WTC11 (cell line): ENCODE measurements around the gene CRYGC. TPM values are rescaled to one million over a fixed set of nuclear protein-coding genes. Genes with fewer than 3 reads are reported as not detected.

ENCODE experiments used
- ATAC-seq: fragments of 200-7000 bp; cut with Tn5 transposase; 2 replicates; pipeline ENCODE4 v1.10.0; 2021; ENCODE audit warnings: mild to moderate bottlenecking, moderate library complexity
- CTCF ChIA-PET: fragments of 300-600 bp; sonication (Branson Sonifier 250); formaldehyde crosslinking; loops from one replicate; lab custom pipeline; 2021; ENCODE audit warnings: antibody characterized with exemption; lab: Charles Lee
- POLR2A ChIA-PET: fragments of 350-600 bp; sonication (Branson Sonifier 250); formaldehyde crosslinking; loops from one replicate; lab custom pipeline; 2021; ENCODE audit warnings: antibody characterized with exemption; lab: Charles Lee
- DNase-seq: peaks from one replicate; pipeline ENCODE4 v3.0.0; 2021; ENCODE audit warnings: low spot score
- H3K27ac Mint-ChIP-seq: 2 replicates; pipeline ENCODE4 v1.8.0; 2021; ENCODE audit warnings: mixed read lengths
- H3K27me3 Mint-ChIP-seq: 2 replicates; pipeline ENCODE4 v1.8.0; 2021; ENCODE audit warnings: low read depth, mild to moderate bottlenecking, moderate library complexity, mixed read lengths
- H3K36me3 Mint-ChIP-seq: 2 replicates; pipeline ENCODE4 v1.8.0; 2021; ENCODE audit warnings: mixed read lengths
- H3K4me1 Mint-ChIP-seq: 2 replicates; pipeline ENCODE4 v1.8.0; 2022; ENCODE audit warnings: mixed read lengths
- H3K4me3 Mint-ChIP-seq: 2 replicates; pipeline ENCODE4 v1.8.0; 2021; ENCODE audit warnings: mild to moderate bottlenecking, moderate library complexity, mixed read lengths
- H3K9me3 Mint-ChIP-seq: 2 replicates; pipeline ENCODE4 v1.8.0; 2021; ENCODE audit warnings: mixed read lengths
- AFF4 ChIP-seq: sonication (generic); formaldehyde crosslinking; IDR thresholded peaks from 2 replicates; pipeline ENCODE4 v1.8.1; 2023; ENCODE audit warnings: mild to moderate bottlenecking, missing genetic modification reagents, borderline replicate concordance
- ATF3 ChIP-seq: sonication (generic); formaldehyde crosslinking; conservative IDR thresholded peaks from 2 replicates; pipeline ENCODE4 v1.8.1; 2022; ENCODE audit warnings: mild to moderate bottlenecking, missing genetic modification reagents
- CBFB ChIP-seq: sonication (generic); formaldehyde crosslinking; IDR thresholded peaks from 2 replicates; pipeline ENCODE4 v1.8.1; 2022; ENCODE audit warnings: mild to moderate bottlenecking, low read depth, missing genetic modification reagents
- CREB1 ChIP-seq: sonication (generic); formaldehyde crosslinking; IDR thresholded peaks from 2 replicates; pipeline ENCODE4 v1.8.0; 2023; ENCODE audit warnings: mild to moderate bottlenecking, missing genetic modification reagents
- E2F5 ChIP-seq: sonication (generic); formaldehyde crosslinking; IDR thresholded peaks from 2 replicates; pipeline ENCODE4 v1.8.1; 2022; ENCODE audit warnings: mild to moderate bottlenecking, moderate library complexity, missing genetic modification reagents
- ELF4 ChIP-seq: sonication (generic); formaldehyde crosslinking; IDR thresholded peaks from 2 replicates; pipeline ENCODE4 v1.8.1; 2022; ENCODE audit warnings: low read depth, mild to moderate bottlenecking, moderate library complexity, missing genetic modification reagents
- ETV6 ChIP-seq: sonication (generic); formaldehyde crosslinking; IDR thresholded peaks from 2 replicates; pipeline ENCODE4 v1.8.1; 2022; ENCODE audit warnings: mild to moderate bottlenecking, missing genetic modification reagents
- FOXK1 ChIP-seq: sonication (generic); formaldehyde crosslinking; IDR thresholded peaks from 2 replicates; pipeline ENCODE4 v1.8.0; 2022; ENCODE audit warnings: mild to moderate bottlenecking, moderate library complexity, missing genetic modification reagents
- MAX ChIP-seq: sonication (generic); formaldehyde crosslinking; IDR thresholded peaks from 2 replicates; pipeline ENCODE4 v1.8.0; 2022; ENCODE audit warnings: mild to moderate bottlenecking, missing genetic modification reagents
- NFATC4 ChIP-seq: fragments of 250-450 bp; sonication (Bioruptor Pico); IDR thresholded peaks from 2 replicates; pipeline ENCODE4 v1.9.0; 2021; ENCODE audit warnings: mild to moderate bottlenecking
- NR1H2 ChIP-seq: sonication (generic); formaldehyde crosslinking; IDR thresholded peaks from 2 replicates; pipeline ENCODE4 v1.9.0; 2021; ENCODE audit warnings: mild to moderate bottlenecking, moderate library complexity, missing genetic modification reagents
- NR2C2 ChIP-seq: sonication (generic); formaldehyde crosslinking; IDR thresholded peaks from 2 replicates; pipeline ENCODE4 v1.8.0; 2022; ENCODE audit warnings: mild to moderate bottlenecking, missing genetic modification reagents
- NR3C1 ChIP-seq: sonication (generic); formaldehyde crosslinking; conservative IDR thresholded peaks from 2 replicates; pipeline ENCODE4 v1.8.1; 2023; ENCODE audit warnings: low read depth, mild to moderate bottlenecking, missing genetic modification reagents
- OVOL2 ChIP-seq: fragments of 250-450 bp; sonication (Bioruptor Pico); IDR thresholded peaks from 2 replicates; pipeline ENCODE4 v1.9.0; 2021; ENCODE audit warnings: mild to moderate bottlenecking, borderline replicate concordance
- RELA ChIP-seq: sonication (generic); formaldehyde crosslinking; IDR thresholded peaks from 2 replicates; pipeline ENCODE4 v1.8.1; 2022; ENCODE audit warnings: missing genetic modification reagents, mild to moderate bottlenecking, borderline replicate concordance
- SMAD3 ChIP-seq: sonication (generic); formaldehyde crosslinking; IDR thresholded peaks from 2 replicates; pipeline ENCODE4 v1.8.0; 2022; ENCODE audit warnings: missing genetic modification reagents, mild to moderate bottlenecking, borderline replicate concordance
- SP1 ChIP-seq: sonication (generic); formaldehyde crosslinking; conservative IDR thresholded peaks from 2 replicates; pipeline ENCODE4 v1.8.1; 2022; ENCODE audit warnings: missing genetic modification reagents
- TP53 ChIP-seq: sonication (generic); formaldehyde crosslinking; IDR thresholded peaks from 2 replicates; pipeline ENCODE4 v1.8.1; 2023; ENCODE audit warnings: mild to moderate bottlenecking, missing genetic modification reagents
- ZBTB43 ChIP-seq: sonication (generic); formaldehyde crosslinking; IDR thresholded peaks from 2 replicates; pipeline ENCODE4 v1.8.1; 2023; ENCODE audit warnings: mild to moderate bottlenecking, missing genetic modification reagents
- ZMAT4 ChIP-seq: fragments of 250-450 bp; sonication (Bioruptor Pico); IDR thresholded peaks from 2 replicates; pipeline ENCODE4 v1.9.0; 2021; ENCODE audit warnings: mild to moderate bottlenecking
- ZNF121 ChIP-seq: sonication (generic); formaldehyde crosslinking; IDR thresholded peaks from 2 replicates; pipeline ENCODE4 v1.8.0; 2023; ENCODE audit warnings: missing genetic modification reagents
- ZNF532 ChIP-seq: fragments of 250-450 bp; sonication (Bioruptor Pico); IDR thresholded peaks from 2 replicates; pipeline ENCODE4 v1.9.0; 2021; ENCODE audit warnings: mild to moderate bottlenecking, borderline replicate concordance
- total RNA-seq: library from RNA; stranded (reverse); gene quantifications from 3 replicates; pipeline ENCODE4 v1.2.3, GENCODE V29; 2021

CRYGC gene
- total RNA-seq, 1 experiment from 2014 or later: not detected

- no peak for TF ChIP-seq AFF4 (CRISPR knock-in tag)
- TF ChIP-seq ATF3 (CRISPR knock-in tag): no peak
- no peak for TF ChIP-seq ZNF532
- no peak for TF ChIP-seq CREB1 (CRISPR knock-in tag)
- no peak for TF ChIP-seq OVOL2
- TF ChIP-seq NR3C1 (CRISPR knock-in tag): no peak
- TF ChIP-seq CBFB: no peak
- no peak for TF ChIP-seq SP1 (CRISPR knock-in tag)
- no peak for TF ChIP-seq ETV6 (CRISPR knock-in tag)
These were observed 23.5 kb upstream of the CRYGC start (continued) for GRCh38 chr2:208153156-208153555.

GRCh38 chr2:208150956-208151355 lies 21.3 kb upstream of the CRYGC start:
- ATAC-seq: no peak
- TF ChIP-seq FOXK1: no peak
- TF ChIP-seq MAX: no peak
- TF ChIP-seq ZBTB43 (CRISPR knock-in tag): no peak
- no peak for TF ChIP-seq RELA (CRISPR knock-in tag)
- no peak for TF ChIP-seq NFATC4 (CRISPR knock-in tag)
- TF ChIP-seq TP53 (CRISPR knock-in tag): no peak
- TF ChIP-seq SMAD3 (CRISPR knock-in tag): no peak
- no peak for TF ChIP-seq NR2C2 (CRISPR knock-in tag)
- TF ChIP-seq ELF4 (CRISPR knock-in tag): no peak
- no peak for TF ChIP-seq NR1H2
- TF ChIP-seq E2F5: no peak
- TF ChIP-seq ZNF121: no peak
- TF ChIP-seq ZMAT4 (CRISPR knock-in tag): no peak
- no peak for TF ChIP-seq ZNF532

More at GRCh38 chr2:208150956-208151355, 21.3 kb upstream of the CRYGC start:
- ChIA-PET CTCF (no interaction called here), POLR2A (no interaction called here)
- H3K36me3 Mint-ChIP-seq: peaks cover 11% of the 10 kb centered on the region
- no peaks in the 10 kb centered on the region; the same call in 1 of the 2 replicates for H3K27me3 Mint-ChIP-seq
- no peak overlapping the region for H3K4me3 Mint-ChIP-seq
- no peak overlapping the region for H3K27ac Mint-ChIP-seq
- peaks cover 17% of the 10 kb centered on the region for H3K4me1 Mint-ChIP-seq
- H3K9me3 Mint-ChIP-seq: peaks cover 27% of the 10 kb centered on the region
- no peak for DNase-seq
